NCI-H2107 (cell line): Measurements from ENCODE around the gene MGLL.
A peak's percentile ranks its signal among the peaks of the same experiment; 100 is the strongest.

ENCODE experiments used
- DNase-seq: peaks from one replicate; lab custom pipeline; 2025; lab: John Stamatoyannopoulos, UW

Gene MGLL

DNA sequence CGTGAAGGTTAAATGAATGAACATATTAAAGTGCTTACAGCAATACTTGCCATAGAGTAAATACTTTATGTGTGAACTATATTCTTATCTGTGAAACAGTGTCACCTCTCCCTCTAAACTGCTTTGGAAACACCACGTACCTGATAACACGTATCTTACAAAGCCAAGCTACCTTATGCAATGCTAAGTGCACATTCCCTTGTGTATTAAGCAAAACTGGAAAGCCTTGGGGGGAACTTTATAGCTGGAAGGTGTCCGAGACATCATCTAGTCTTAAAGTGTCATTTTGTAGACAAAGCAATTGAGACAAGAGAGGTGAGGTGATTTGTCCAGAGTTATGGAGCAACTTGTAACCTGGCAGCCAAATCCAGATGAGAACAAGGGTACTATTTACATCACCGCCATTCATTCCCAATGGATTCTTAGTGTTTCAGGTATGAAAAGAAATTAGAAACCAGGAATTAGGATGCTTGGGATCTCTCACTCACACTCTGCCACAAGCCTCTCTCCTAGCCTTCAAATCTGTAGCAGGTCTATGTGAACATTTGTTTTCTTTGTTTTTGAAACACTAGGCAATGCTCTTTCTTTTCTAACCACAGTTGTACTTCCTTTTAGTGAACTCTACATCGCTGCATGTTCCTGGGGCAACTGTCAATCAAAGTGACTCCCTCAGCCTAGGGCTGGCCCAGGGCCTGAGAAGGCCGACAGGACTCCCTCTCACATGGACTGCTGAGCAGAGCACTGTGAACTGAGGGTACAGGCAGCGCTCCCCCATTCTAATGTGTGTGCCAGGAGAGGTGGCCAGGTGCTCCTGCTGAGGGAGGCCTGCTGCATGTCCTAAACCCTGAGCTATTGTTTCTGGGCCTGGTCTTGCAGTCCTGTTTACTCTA lies 13.9 kb upstream of the MGLL start:
- no peak for DNase-seq

- DNase-seq = no peak
These were observed 12.5 kb upstream of the MGLL start for GRCh38 chr3:127834771-127835170.

GRCh38 chr3:127833281-127834032 lies 11.1 kb upstream of the MGLL start:
- no peak for DNase-seq

DNA sequence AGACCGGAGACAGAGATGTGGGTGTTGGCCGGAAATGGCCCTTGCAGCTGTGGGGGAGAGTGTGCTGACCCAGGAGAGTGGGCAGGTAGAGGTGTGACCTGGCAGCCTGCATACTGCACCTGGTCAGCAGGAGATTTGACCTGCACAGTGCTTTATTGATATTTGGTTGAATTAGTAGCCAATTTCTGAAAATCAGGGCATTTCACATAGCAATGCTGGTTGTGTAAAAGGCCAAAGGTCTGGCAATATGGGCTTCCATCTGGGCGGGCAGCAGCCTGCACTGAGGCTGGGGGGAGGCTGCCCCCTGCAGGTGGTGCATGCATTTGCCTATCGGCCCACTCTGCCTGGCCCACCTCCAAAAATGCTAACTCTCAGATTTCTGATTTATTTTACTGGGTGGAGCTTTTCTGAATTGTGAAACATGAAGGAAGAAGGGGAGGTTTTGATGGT lies 9.4 kb upstream of the MGLL start:
- no peak for DNase-seq

DNA sequence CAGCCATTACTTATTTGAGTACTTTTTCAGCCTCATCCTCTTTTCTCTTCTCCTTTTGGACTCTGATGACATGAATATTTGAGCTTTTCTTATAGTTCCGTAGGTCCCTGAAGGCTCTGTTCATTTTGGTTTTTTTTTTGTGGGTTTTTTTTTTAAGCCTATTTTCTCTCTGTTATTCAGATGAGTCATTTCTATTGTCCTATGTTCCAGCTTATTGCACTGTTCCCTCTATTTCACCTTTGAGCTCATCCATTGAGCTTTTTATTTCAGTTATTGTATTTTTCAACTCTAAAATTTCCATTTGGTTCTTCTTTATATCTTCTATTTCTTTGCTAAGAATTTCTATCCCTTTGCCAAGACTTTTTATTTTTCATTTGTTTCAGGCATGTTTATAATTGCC lies 7.2 kb upstream of the MGLL start:
- DNase-seq = no peak

DNA sequence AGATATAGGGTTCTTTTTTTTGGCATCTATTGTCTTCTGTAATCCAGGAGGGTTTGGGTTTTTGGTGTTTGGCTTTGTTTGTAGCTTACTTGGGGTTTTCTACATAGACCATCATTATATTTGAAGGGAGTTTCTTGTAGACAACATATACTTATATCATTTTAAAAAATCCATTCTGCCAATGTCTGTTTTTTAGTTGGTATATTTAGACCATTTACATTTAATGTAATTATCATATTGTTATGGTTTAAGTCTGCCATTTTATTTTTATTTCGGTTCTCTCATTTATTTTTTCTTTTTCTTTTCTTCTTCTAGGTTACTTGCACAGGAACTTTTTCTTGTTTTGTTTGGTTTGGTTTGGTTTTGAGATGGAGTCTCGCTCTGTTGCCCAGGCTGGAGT lies 5.5 kb upstream of the MGLL start:
- no peak for DNase-seq

DNA sequence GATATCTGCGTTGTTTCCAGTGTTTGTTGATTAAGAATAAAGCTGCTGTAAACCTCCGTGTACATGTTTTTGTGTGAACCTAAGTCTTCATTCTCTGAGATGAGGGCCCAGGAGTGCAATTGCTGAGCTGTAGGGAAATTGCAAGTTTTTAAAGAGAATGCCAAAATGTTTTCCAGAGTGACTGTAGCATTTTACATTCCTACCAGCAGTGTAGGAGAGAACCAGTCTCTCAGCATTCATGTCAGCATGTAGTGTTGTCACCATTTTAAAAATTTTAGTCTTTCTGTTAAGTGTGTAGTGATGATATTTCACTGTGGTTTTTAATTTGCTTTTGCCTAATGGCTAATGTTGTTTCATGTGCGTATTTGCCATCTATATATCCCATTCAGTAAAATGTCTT lies 3.4 kb upstream of the MGLL start:
- DNase-seq = no peak

DNA sequence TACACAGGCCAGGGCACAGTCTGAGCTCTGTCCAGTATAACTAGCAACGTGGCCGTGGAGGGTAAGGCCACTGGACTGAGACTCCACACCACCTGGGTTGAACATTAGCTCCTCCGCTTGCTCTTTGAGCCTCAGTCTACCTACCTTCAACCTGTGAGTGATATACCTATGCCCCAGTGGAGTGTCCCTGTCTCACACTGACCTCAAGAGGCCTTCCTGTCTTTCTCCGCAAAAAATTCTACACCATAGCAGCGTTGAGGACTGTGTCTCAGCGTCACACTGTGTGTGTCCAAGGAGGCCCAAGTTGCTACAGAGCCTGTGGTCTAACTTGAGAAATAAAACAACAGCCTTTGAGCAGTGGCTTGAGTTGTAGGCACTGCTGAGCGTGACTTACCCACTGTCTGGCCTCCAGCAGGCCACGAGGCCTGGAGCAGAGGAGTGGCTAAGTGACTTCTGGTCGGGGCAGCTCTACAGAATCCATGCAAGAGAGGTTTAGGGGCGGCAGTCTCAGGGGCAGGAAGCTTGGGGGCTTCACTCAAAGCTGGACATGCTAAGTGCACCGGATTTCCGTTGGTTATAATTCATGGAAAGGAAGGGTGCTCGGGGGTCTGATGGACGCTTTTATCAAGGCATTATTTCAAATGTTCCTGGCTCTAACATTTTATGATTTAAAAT lies 2.0 kb upstream of the MGLL start:
- no peak for DNase-seq

DNA sequence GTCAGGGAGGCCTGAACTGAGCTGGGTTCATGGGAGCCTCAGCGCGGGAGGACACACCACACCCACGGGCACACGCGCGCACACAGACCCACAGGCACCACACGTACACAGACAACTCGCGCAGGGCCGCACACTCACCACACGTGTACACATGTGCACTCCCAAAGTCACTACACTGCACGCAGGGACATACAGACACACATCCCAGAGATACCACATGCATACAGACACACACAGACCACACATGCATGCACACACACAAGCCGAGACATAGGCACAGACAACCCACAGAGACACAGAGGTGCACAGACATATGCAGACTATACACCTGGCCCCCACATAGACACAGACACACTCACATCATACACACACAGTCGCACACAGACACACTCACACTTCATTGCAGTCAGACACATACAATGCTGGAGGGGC lies 1.1 kb upstream of the MGLL start:
- no peak for DNase-seq

- DNase-seq = no peak
These were observed 539 bp upstream of the MGLL start for GRCh38 chr3:127822682-127823425.

GRCh38 chr3:127821394-127821793 lies 921 bp downstream of the MGLL start:
- no peak for DNase-seq

- DNase-seq = peak; percentile 79
These were observed 1.4 kb downstream of the MGLL start for GRCh38 chr3:127820826-127821313.

DNA sequence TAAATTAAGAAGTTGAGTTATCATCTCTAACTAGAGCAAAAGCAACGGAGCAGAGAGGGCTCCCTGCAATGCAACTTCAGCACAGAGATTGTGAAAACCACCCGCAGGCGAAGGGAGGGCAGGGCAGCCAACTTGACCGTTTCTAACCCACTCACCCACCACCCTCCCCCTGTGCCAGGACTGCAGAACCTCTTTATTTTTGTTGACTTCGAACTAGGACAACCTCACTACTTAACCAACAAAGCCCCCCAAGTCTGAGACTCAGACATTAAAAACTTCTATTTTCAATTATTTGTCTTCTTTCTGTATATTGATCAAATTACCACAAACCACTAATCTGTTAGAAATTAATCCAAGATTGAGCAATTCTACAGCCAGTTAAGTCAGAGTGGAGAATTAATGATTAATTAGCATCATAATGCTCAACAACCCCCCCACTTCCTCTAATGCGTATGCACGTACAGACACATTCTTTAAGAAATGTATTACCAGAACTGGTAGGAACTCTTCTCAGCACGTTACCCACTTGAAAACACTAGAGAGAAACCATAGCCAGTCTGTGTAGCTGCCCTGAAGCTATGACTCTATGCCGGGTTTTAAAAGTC lies 2.0 kb downstream of the MGLL start:
- no peak for DNase-seq

DNA sequence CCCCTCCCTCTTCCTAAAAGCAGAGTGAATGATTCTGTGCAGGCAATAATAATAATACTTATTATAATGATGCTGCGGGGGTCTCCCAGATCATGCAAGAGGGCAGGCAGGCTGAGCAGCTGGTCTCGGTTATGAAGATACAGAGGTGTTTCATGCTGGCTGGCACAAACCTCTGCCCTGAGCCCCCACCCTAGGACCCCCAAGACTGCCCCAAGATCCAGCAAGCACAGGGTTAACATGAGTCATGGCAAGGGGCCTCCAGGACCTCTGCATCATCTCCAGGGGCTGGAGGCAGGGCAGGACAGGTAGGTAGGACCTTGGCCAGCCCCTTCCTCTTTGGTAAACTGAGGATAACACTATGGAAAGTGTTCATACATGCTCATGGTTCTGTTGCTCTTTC lies 2.7 kb downstream of the MGLL start:
- no peak for DNase-seq

DNA sequence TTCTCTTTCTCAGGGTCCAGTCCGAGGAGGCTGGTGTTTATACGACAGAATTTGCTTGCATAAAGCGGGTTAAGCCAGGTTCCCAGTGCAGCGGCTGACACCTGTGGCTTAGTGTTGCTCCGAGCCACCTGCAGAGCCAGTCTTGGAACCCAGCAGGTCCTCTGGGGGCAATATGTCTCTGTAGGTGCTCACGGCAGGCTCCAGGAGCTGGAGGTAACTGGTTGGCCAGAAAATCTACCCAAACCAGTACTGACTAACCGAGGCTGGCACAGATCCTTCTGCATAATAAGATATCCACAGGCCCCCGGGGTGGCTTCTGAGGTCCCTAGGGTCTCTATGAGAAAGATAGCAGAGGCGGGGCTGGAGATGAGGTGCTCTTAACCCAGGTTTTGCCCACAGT lies 3.2 kb downstream of the MGLL start:
- DNase-seq = peak; percentile 73

- no peak for DNase-seq
These were observed 4.9 kb downstream of the MGLL start for GRCh38 chr3:127817406-127817841.

GRCh38 chr3:127816783-127817405 lies 5.4 kb downstream of the MGLL start:
- DNase-seq = no peak

DNA sequence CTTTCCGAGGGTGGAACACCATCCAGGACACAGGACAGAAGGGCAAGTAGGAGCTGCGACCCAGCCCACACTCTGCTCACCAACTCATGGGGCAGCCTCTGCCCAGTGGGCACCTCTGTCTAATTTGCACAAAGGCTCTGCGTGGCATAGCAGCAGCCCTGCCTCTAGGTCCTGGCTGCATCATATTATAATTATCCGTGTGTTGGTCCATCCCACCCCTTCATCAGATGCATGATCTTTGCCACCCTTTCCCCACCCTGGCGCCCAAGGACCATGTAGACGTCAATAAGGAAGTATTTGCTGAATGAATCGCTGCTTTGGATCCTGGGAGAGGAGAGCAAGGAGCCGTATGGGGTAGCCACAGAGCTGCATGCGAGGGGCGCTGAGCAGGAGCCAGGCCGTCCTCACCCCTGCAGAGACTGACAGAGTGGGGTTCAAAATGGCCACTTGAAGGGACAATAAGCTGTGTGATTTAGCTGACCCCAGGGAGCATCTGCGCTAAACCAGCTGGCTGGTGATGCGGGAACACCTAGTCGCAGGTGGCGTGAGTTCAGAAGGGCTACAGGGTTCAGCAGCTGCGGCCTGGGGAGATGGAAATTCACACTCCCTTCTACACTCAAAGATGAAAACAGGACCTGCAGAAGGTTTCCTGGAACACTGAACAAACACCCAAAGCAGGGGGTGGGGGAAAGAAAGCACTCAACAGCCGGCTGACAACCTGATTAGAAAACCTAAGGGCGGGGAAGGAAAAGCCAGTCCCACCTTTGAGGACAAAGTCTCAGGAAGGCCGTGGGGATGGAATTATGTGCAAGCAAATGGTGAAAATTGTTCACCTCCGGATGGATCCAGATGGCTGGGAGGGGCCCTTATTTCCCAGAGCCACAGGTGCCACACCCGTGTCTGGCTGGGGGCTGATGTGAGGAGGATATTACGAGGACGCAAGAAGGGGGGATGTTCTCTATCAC lies 6.4 kb downstream of the MGLL start:
- no peak for DNase-seq

GRCh38 chr3:127815001-127815400 lies 7.3 kb downstream of the MGLL start:
- DNase-seq = no peak
